ENCODE measurements around the gene PNPLA6.

- TF ChIP-seq, protein P1, sequence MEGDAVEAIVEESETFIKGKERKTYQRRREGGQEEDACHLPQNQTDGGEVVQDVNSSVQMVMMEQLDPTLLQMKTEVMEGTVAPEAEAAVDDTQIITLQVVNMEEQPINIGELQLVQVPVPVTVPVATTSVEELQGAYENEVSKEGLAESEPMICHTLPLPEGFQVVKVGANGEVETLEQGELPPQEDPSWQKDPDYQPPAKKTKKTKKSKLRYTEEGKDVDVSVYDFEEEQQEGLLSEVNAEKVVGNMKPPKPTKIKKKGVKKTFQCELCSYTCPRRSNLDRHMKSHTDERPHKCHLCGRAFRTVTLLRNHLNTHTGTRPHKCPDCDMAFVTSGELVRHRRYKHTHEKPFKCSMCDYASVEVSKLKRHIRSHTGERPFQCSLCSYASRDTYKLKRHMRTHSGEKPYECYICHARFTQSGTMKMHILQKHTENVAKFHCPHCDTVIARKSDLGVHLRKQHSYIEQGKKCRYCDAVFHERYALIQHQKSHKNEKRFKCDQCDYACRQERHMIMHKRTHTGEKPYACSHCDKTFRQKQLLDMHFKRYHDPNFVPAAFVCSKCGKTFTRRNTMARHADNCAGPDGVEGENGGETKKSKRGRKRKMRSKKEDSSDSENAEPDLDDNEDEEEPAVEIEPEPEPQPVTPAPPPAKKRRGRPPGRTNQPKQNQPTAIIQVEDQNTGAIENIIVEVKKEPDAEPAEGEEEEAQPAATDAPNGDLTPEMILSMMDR (IDR thresholded peaks at IDR 0.05): no peak
- TF ChIP-seq, protein P2, sequence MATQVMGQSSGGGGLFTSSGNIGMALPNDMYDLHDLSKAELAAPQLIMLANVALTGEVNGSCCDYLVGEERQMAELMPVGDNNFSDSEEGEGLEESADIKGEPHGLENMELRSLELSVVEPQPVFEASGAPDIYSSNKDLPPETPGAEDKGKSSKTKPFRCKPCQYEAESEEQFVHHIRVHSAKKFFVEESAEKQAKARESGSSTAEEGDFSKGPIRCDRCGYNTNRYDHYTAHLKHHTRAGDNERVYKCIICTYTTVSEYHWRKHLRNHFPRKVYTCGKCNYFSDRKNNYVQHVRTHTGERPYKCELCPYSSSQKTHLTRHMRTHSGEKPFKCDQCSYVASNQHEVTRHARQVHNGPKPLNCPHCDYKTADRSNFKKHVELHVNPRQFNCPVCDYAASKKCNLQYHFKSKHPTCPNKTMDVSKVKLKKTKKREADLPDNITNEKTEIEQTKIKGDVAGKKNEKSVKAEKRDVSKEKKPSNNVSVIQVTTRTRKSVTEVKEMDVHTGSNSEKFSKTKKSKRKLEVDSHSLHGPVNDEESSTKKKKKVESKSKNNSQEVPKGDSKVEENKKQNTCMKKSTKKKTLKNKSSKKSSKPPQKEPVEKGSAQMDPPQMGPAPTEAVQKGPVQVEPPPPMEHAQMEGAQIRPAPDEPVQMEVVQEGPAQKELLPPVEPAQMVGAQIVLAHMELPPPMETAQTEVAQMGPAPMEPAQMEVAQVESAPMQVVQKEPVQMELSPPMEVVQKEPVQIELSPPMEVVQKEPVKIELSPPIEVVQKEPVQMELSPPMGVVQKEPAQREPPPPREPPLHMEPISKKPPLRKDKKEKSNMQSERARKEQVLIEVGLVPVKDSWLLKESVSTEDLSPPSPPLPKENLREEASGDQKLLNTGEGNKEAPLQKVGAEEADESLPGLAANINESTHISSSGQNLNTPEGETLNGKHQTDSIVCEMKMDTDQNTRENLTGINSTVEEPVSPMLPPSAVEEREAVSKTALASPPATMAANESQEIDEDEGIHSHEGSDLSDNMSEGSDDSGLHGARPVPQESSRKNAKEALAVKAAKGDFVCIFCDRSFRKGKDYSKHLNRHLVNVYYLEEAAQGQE (IDR thresholded peaks at IDR 0.05; ENCODE audit: insufficient read depth in 1 of 2, low read depth in 2 of 2, low read length in 1 of 2): no peak
- TF ChIP-seq TCF7L2 (IDR thresholded peaks at IDR 0.05; ENCODE audit: low read depth, low read length): no peak
- TF ChIP-seq POLR2AphosphoS5 (IDR thresholded peaks at IDR 0.05; ENCODE audit: low read depth, low read length): no peak
- no peak for TF ChIP-seq SIN3A (IDR thresholded peaks at IDR 0.05; ENCODE audit: borderline replicate concordance, insufficient read depth, low read depth, low read length)
These were observed 28.9 kb upstream of the PNPLA6 start for GRCh38 chr19:7506385-7507328.

Data from Panc1 (cell line).